ENCODE data around the gene SIL1.

DNA sequence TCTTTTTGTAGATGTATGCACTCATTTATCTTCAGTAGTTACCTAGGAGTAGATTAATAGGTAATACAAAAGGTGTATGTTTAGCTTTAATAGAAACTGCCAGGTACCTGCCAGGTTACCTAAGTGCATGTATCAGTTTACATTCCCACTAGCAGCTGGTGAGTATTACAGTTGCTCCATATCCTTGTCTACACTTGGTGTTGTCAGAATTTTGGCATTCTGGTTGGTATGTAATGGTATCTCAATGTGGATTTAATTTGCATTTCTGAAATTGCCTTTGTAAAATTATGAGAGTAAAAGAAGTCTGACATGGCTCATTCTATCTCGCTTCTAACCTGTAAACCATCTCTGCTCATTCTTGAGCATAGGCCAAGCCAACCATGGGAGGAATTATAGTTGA lies 38.3 kb upstream of the SIL1 start:
- TF ChIP-seq, protein P1, sequence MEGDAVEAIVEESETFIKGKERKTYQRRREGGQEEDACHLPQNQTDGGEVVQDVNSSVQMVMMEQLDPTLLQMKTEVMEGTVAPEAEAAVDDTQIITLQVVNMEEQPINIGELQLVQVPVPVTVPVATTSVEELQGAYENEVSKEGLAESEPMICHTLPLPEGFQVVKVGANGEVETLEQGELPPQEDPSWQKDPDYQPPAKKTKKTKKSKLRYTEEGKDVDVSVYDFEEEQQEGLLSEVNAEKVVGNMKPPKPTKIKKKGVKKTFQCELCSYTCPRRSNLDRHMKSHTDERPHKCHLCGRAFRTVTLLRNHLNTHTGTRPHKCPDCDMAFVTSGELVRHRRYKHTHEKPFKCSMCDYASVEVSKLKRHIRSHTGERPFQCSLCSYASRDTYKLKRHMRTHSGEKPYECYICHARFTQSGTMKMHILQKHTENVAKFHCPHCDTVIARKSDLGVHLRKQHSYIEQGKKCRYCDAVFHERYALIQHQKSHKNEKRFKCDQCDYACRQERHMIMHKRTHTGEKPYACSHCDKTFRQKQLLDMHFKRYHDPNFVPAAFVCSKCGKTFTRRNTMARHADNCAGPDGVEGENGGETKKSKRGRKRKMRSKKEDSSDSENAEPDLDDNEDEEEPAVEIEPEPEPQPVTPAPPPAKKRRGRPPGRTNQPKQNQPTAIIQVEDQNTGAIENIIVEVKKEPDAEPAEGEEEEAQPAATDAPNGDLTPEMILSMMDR (IDR thresholded peaks at IDR 0.05) = no peak
- no peak for TF ChIP-seq POLR2AphosphoS5 (IDR thresholded peaks at IDR 0.05; ENCODE audit: insufficient read depth in 1 of 2, low read depth in 1 of 2)

Measured in vagina (tissue), 2 donors.